HG02840 (cell line): ENCODE results near the gene IGF1R.

Experiments
- ATAC-seq: cut with Tn5 transposase; IDR thresholded peaks from one replicate; pipeline ENCODE4 v1.9.1; 2021; ENCODE audit warnings: mild to moderate bottlenecking, moderate library complexity, moderate number of reproducible peaks; ENCODE audit not compliant: unreplicated experiment, low FRiP score

The IGF1R gene

GRCh38 chr15:98873441-98874218 is 225.3 kb downstream of the IGF1R start:
- ATAC-seq: no peak

- no peak for ATAC-seq
Observed at GRCh38 chr15:98874370-98874769, 226.0 kb downstream of the IGF1R start.

DNA sequence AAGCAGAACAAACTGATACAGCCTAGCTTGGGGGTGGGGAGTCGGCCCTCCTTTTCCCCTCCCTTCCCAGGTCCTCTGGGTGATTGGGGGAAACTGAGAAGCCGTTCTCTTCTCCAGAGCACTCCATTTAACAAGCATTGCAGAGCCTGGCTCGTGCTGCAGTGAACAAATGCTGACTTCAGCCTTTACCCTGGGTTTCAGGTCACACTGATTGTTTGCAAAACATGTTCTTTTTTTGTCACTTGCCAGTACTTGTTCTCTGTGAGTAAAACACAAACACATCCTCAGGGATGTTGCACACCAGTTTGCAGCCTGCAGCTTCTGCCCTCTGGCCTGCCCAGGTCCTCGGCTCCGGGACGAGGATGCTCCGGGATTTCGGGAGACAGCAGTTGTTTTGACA is 226.4 kb downstream of the IGF1R start:
- ATAC-seq: no peak

GRCh38 chr15:98875309-98875708 is 227.0 kb downstream of the IGF1R start:
- no peak for ATAC-seq

DNA sequence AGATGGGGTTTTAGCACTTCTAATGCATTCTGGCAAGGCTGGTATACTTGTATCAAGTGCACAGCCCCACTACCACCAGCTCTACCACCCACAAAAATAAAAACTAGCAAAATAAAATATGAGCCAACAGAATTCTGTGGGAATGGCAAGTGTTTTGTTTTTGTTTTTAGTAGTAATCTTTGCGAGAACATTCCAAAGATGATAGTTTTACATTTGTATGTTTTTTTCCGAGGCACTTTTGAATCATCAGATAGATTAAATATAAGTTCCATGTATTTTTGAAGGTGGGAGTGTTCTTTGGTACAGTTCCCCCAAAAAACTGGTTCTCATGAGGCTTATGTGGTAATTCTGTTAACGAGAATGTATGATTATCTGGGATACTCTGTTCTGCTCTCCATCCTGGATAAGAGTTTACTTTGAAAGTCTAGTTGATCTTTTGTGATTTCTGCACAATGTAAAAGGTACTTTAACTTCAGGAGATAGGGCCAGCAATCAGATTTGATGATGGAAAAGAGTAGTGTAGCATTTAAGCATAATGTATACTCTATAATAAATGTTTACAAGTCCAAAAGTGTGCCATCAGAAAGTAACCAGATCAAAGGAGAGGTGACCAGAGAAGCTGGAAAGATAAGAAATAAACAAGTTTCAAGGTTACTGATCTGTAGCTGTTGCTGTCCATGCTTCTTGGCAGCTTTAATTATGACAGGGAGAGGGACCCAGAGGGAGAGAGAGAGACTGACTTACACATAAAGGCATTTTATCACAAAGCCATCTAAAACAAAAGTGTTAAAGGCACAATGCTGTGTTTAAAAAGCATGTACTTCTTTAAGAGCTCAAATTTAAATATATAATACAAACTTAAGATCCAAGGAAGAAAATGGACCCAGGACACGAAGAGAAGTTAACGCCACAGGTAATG is 228.4 kb downstream of the IGF1R start:
- ATAC-seq: no peak

GRCh38 chr15:98878172-98878571 is 229.8 kb downstream of the IGF1R start:
- no peak for ATAC-seq

DNA sequence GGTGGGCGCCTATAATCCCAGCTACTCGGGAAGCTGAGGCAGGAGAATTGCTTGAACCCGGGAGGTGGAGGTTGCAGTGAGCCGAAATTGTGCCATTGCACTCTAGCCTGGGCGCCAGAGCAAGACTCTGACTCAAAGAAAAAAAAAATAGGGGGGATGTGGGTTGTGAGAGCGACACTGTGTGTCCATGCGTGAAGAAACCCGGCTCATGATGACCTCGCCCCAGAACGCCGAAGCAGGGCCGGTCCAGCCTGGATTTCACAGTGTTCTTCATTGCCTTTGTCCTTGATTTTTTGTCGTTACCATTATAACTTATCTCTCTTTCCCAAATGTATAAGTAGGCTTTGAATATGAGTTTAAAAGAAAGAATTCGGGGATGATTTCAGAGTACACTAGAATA is 230.5 kb downstream of the IGF1R start:
- ATAC-seq: no peak

GRCh38 chr15:98881526-98882520 is 233.5 kb downstream of the IGF1R start:
- ATAC-seq: no peak

DNA sequence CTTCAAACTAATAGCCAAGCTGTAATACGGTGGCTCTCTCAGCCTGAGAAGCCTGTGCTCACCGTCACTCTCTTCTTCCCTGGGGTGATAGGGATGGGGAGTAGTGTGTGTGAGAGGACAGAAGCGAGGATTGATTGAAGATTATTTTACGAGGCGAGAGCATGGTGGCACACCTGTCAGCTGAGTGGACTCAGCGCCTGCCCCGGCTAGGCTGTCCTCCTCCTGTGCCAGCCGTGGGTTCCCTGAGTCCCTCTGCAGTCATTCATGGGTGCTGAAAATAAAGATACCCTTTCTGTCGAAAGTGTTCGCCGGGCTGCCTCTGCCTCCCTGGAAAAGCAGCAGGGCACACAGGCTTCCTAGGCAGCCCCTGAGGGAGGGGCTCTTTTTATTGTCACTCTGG is 235.1 kb downstream of the IGF1R start:
- ATAC-seq: no peak

GRCh38 chr15:98884894-98885293 is 236.6 kb downstream of the IGF1R start:
- no peak for ATAC-seq

GRCh38 chr15:98887976-98888375 is 239.6 kb downstream of the IGF1R start:
- no peak for ATAC-seq

DNA sequence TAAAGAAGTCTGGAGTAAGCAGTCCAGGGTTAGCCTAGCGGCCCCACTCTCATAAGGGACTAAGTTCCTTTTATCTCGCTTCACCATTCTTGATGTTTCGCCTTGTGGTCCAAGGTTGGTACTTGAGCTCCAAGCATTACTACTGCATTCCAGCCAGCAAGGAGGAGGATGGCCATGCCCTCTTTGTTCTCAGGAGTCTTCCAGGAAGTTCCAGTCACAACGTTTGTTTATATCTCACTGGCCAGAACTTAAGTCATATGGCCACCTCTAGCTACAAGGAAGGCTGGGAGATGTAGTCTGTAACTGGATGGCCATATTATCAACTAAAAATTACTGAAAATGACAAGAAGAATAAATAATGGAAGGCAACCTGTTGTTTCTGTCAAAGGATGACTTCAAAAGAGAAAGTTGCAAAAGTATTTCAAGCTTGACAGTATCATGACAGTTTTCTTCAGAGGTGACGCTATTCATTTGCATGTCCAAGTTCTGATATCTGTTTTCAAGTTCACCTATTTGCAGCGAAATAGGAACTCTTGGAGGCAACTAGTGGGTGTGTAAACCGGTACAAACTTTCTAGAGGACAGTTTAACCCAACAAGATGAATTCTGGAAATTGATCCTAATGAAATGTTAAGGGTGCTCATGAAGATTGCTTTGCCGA is 240.6 kb downstream of the IGF1R start:
- ATAC-seq: no peak

DNA sequence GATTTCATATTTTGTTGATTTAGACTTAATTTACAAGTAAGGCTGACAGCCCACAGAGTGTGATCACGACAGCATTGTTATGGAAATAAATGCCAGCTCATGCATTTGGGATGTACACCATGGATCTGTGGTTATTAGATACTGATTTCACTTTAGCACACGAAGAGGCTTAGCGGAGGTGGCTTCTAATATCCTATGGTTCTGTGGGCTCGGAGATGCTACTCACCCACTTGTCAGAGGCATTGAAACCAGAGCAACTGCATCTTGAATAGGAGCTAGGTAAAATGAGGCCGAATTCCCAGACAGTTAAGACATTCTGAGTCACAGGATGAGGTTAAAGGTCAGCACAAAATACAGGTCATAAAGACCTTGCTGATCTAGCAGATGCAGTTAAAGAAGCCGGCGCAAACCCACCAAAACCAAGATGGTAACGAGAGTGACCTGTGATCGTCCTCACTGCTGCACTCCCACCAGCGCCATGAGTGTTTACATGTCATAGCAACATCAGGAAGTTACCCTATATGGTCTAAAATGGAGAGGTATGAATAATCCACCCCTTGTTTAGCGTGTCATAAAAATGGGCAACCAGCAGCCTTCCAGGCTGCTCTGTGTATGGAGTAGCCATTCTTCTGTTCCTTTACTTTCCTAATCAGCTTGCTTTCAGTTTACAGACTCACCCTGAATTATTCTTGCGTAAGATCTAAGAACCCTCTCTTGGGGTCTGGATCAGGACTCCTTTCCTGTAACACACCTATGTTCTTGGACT is 241.8 kb downstream of the IGF1R start:
- ATAC-seq: no peak

GRCh38 chr15:98891301-98891700 is 243.0 kb downstream of the IGF1R start:
- ATAC-seq: no peak

GRCh38 chr15:98893401-98893800 is 245.1 kb downstream of the IGF1R start:
- no peak for ATAC-seq

GRCh38 chr15:98894312-98894711 is 246.0 kb downstream of the IGF1R start:
- ATAC-seq: no peak

- ATAC-seq: no peak
Observed at GRCh38 chr15:98896002-98896721, 247.8 kb downstream of the IGF1R start.
